A549 (cell line): Measurements from ENCODE around the gene NDUFAF2. TPM values are rescaled to one million over a fixed set of nuclear protein-coding genes. Genes with fewer than 3 reads are reported as not detected.

Experiments
- ATAC-seq, 2 experiments: fragments of 200-7000 bp in 1 of 2; fragments of >200 bp in 1 of 2; cut with Nextera tagmentation in 1 of 2; cut with Tn5 transposase in 1 of 2; 3 replicates each; pipeline versions ENCODE4 v1.8.0 to v1.9.1; 2018 to 2020; ENCODE audit warnings: mild to moderate bottlenecking in 1 of 2, moderate library complexity in 1 of 2
- CTCF ChIA-PET: fragments of 300-600 bp; sonication (Branson Sonifier 250); formaldehyde crosslinking; extraction: SDS; loops from one replicate; lab custom pipeline; 2021; ENCODE audit warnings: antibody characterized with exemption, inconsistent platforms; lab: Yijun Ruan, JAX
- POLR2A ChIA-PET: fragments of 350-600 bp; formaldehyde crosslinking; extraction: SDS; loops from one replicate; lab custom pipeline; 2021; ENCODE audit warnings: antibody characterized with exemption, inconsistent platforms; lab: Yijun Ruan, JAX
- DNase-seq, 2 experiments: peaks; one replicate each; pipeline versions ENCODE4 v3.0.0 to v3.0.0-alpha.2; 2011 to 2016; ENCODE audit warnings: low read depth in 1 of 2, low spot score in 1 of 2
- FAIRE-seq: peaks from 2 replicates; lab custom pipeline; 2011; peaks lifted over from hg19 to GRCh38; lab: Jason Lieb, UNC
- H3K27ac ChIP-seq, 2 experiments: fragments of >200 bp; sonication (Bioruptor Twin); formaldehyde crosslinking; 3 replicates each; pipeline ENCODE4 v1.5.1; 2016 to 2017
- H3K4me1 ChIP-seq: fragments of >200 bp; sonication (Bioruptor Twin); formaldehyde crosslinking; 3 replicates; pipeline ENCODE4 v1.6.1; 2016
- H3K4me2 ChIP-seq: fragments of >200 bp; sonication (Bioruptor Twin); formaldehyde crosslinking; 3 replicates; pipeline ENCODE4 v1.6.1; 2016
- H3K4me3 ChIP-seq: fragments of >200 bp; sonication (Bioruptor Twin); formaldehyde crosslinking; 3 replicates; pipeline ENCODE4 v1.5.1; 2016
- H3K9me3 ChIP-seq: fragments of >200 bp; sonication (Bioruptor Twin); formaldehyde crosslinking; 3 replicates; pipeline ENCODE4 v1.6.1; 2016
- BCL3 ChIP-seq: fragments of >200 bp; sonication (Bioruptor Twin); formaldehyde crosslinking; IDR thresholded peaks from 3 replicates; pipeline ENCODE4 v1.6.1; 2016
- BHLHE40 ChIP-seq: IDR thresholded peaks from 2 replicates; pipeline ENCODE4 v1.6.1; 2012; ENCODE audit warnings: low read depth, low read length, inconsistent platforms
- CBX2 ChIP-seq: fragments of 200-600 bp; sonication (generic); IDR thresholded peaks from 2 replicates; pipeline ENCODE4 v1.6.1; 2016; ENCODE audit warnings: low read depth, mild to moderate bottlenecking, borderline replicate concordance
- EHMT2 ChIP-seq: fragments of 200-600 bp; sonication (generic); IDR thresholded peaks from 2 replicates; pipeline ENCODE4 v1.6.1; 2016; ENCODE audit warnings: antibody characterized with exemption, low read depth, mild to moderate bottlenecking, moderate library complexity
- FOSB ChIP-seq: fragments of 250-450 bp; sonication (Bioruptor Pico); IDR thresholded peaks from 2 replicates; pipeline ENCODE4 v1.5.0; 2020; ENCODE audit warnings: mild to moderate bottlenecking, moderate library complexity
- FOSL2 ChIP-seq, 2 experiments: fragments of 450-650 bp in 1 of 2; fragments of >200 bp in 1 of 2; sonication (Bioruptor Twin) in 1 of 2; formaldehyde crosslinking; IDR thresholded peaks; 2 replicates each; pipeline versions ENCODE4 v1.5.0 to v1.6.1; 2016 to 2020; ENCODE audit warnings: mild to moderate bottlenecking in 1 of 2, moderate library complexity in 1 of 2
- HDAC2 ChIP-seq: fragments of 200-600 bp; sonication (generic); IDR thresholded peaks from 2 replicates; pipeline ENCODE4 v1.6.1; 2016
- HEYL ChIP-seq: fragments of 250-450 bp; sonication (Bioruptor Pico); IDR thresholded peaks from 2 replicates; pipeline ENCODE4 v1.8.0; 2021; ENCODE audit warnings: mild to moderate bottlenecking, moderate library complexity
- HOXB13 ChIP-seq: fragments of 250-450 bp; sonication (Bioruptor Pico); IDR thresholded peaks from 2 replicates; pipeline ENCODE4 v1.5.0; 2020; ENCODE audit warnings: low read depth, mild to moderate bottlenecking, moderate library complexity
- JUN ChIP-seq, 2 experiments: fragments of >200 bp; sonication (Bioruptor Twin); formaldehyde crosslinking; IDR thresholded peaks; 2 replicates in 1 of 2; 3 replicates in 1 of 2; pipeline ENCODE4 v1.6.1; 2016 to 2017
- JUNB ChIP-seq: fragments of >200 bp; sonication (Bioruptor Twin); formaldehyde crosslinking; IDR thresholded peaks from 2 replicates; pipeline ENCODE4 v1.6.1; 2016
- MAFK ChIP-seq: fragments of 450-650 bp; IDR thresholded peaks from 2 replicates; pipeline ENCODE4 v1.6.1; 2014; ENCODE audit not compliant: partially characterized antibody
- MAZ ChIP-seq: fragments of 150-350 bp; IDR thresholded peaks from 2 replicates; pipeline ENCODE4 v1.6.1; 2014; ENCODE audit warnings: antibody characterized with exemption, low read depth, low read length, borderline replicate concordance
- RARB ChIP-seq: fragments of 250-450 bp; sonication (Bioruptor Pico); IDR thresholded peaks from 2 replicates; pipeline ENCODE4 v1.8.0; 2021; ENCODE audit warnings: mild to moderate bottlenecking, moderate library complexity
- SREBF2 ChIP-seq: fragments of 450-650 bp; IDR thresholded peaks from 2 replicates; pipeline ENCODE4 v1.6.1; 2014; ENCODE audit warnings: mild to moderate bottlenecking, moderate library complexity
- TP53 ChIP-seq: fragments of 250-450 bp; sonication (Bioruptor Pico); IDR thresholded peaks from 2 replicates; pipeline ENCODE4 v1.5.0; 2021; ENCODE audit warnings: mild to moderate bottlenecking, moderate library complexity
- ZFP36 ChIP-seq: fragments of 450-650 bp; IDR thresholded peaks from 2 replicates; pipeline ENCODE4 v1.6.1; 2014; ENCODE audit warnings: borderline replicate concordance; ENCODE audit not compliant: partially characterized antibody
- ZNF302 ChIP-seq: fragments of 250-450 bp; sonication (Bioruptor Pico); IDR thresholded peaks from 2 replicates; pipeline ENCODE4 v1.9.0; 2021; ENCODE audit warnings: inconsistent platforms, mild to moderate bottlenecking, moderate library complexity
- WGBS: methylation state at CpG from one replicate; pipeline ENCODE4 v1.1.6; 2017; ENCODE audit errors: missing lambda C conversion rate; 5-methylcytosine and 5-hydroxymethylcytosine counted together
- polyA plus RNA-seq, 4 experiments: library from polyadenylated mRNA; depleted of rRNA in 3 of 4; stranded (reverse); fragments of >200 nt; fragmentation: RNase III in 1 of 4; extraction: RNeasy Plus Mini Kit Qiagen cat#74134 plus additional on column Dnase treatment in 1 of 4; gene quantifications; 2 replicates in 3 of 4; 3 replicates in 1 of 4; pipeline ENCODE4 v1.2.3, GENCODE V29; 2011 to 2017
- TF ChIP-seq, protein P1 (sequence below): IDR thresholded peaks from 2 replicates; pipeline ENCODE4 v1.6.1; 2012
- TF ChIP-seq, protein P2 (sequence below): fragments of 250-450 bp; sonication (Bioruptor Pico); IDR thresholded peaks from 2 replicates; pipeline ENCODE4 v1.5.0; 2020; ENCODE audit warnings: low read depth, mild to moderate bottlenecking, moderate library complexity
- TF ChIP-seq, protein P3 (sequence below): fragments of 200-600 bp; sonication (generic); IDR thresholded peaks from 2 replicates; pipeline ENCODE4 v1.6.1; 2016; ENCODE audit warnings: antibody characterized with exemption, mild to moderate bottlenecking, moderate library complexity
- TF ChIP-seq, protein P4 (sequence below): IDR thresholded peaks from 2 replicates; pipeline ENCODE4 v1.6.1; 2012; ENCODE audit warnings: low read depth, borderline replicate concordance
- TF ChIP-seq, protein P5 (sequence below): fragments of 150-350 bp; IDR thresholded peaks from 2 replicates; pipeline ENCODE4 v1.6.1; 2014; ENCODE audit warnings: low read depth, mild to moderate bottlenecking, low read length

Gene NDUFAF2
- polyA plus RNA-seq, 2 of the 4 experiments (the other 2 are of a cell fraction): 66.1 to 83.7 TPM

- TF ChIP-seq HEYL (CRISPR knock-in tag) (no peak), ZNF302 (CRISPR knock-in tag) (no peak)
- TF ChIP-seq, protein P1, sequence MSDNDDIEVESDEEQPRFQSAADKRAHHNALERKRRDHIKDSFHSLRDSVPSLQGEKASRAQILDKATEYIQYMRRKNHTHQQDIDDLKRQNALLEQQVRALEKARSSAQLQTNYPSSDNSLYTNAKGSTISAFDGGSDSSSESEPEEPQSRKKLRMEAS: no peak
Measured at GRCh38 chr5:61028382-61028781, 83.4 kb downstream of the NDUFAF2 start (continued).

DNA sequence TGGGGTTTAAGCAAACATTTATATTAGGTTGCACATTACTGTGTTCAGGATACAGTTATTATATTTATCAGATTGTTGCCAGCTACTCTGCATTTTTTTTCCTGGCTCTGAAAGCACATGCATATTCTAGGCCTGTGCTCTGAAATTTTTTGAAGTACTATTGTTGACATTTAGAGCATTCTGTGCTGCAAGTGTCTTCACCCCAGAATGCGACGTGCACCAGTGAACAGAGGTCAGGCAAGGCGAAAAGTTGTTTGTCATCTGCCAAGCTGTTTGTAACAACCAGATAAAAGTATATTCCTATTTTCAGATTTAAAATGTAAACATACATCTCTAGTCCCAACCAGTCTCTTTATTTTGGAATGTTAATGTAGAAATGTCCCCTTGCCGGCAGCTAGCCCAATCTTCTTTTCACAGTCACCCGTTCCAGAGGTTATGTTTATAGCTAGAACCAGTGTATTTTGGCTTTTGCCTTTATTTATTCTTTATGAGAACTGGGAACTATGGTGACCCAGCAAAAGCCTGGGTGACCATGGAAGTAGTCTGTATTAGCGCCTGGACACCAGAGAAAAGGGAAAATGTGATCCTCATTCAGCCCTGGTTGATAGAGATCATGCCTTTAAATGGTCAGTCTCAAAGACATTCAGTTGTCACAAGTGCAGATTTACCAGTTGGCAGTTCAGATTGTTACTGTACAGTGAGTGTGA is 84.6 kb downstream of the NDUFAF2 start:
- no peak for TF ChIP-seq TP53 (CRISPR knock-in tag)
- TF ChIP-seq BCL3: no peak
- TF ChIP-seq SREBF2: no peak
- TF ChIP-seq FOSL2 (IDR thresholded peaks at IDR 0.05): no peak
- TF ChIP-seq FOSL2 (CRISPR knock-in tag; IDR thresholded peaks at IDR 0.05): no peak
- TF ChIP-seq RARB: no peak
- TF ChIP-seq EHMT2: no peak
- TF ChIP-seq MAZ: no peak
- no peak for TF ChIP-seq JUN (IDR thresholded peaks at IDR 0.05)
- TF ChIP-seq HOXB13 (CRISPR knock-in tag): no peak
- TF ChIP-seq FOSB (CRISPR knock-in tag): no peak
- TF ChIP-seq JUNB: no peak
- no peak for TF ChIP-seq ZFP36
- no peak for TF ChIP-seq MAFK
- TF ChIP-seq, protein P2, sequence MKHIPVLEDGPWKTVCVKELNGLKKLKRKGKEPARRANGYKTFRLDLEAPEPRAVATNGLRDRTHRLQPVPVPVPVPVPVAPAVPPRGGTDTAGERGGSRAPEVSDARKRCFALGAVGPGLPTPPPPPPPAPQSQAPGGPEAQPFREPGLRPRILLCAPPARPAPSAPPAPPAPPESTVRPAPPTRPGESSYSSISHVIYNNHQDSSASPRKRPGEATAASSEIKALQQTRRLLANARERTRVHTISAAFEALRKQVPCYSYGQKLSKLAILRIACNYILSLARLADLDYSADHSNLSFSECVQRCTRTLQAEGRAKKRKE (CRISPR knock-in tag): no peak
- TF ChIP-seq, protein P3, sequence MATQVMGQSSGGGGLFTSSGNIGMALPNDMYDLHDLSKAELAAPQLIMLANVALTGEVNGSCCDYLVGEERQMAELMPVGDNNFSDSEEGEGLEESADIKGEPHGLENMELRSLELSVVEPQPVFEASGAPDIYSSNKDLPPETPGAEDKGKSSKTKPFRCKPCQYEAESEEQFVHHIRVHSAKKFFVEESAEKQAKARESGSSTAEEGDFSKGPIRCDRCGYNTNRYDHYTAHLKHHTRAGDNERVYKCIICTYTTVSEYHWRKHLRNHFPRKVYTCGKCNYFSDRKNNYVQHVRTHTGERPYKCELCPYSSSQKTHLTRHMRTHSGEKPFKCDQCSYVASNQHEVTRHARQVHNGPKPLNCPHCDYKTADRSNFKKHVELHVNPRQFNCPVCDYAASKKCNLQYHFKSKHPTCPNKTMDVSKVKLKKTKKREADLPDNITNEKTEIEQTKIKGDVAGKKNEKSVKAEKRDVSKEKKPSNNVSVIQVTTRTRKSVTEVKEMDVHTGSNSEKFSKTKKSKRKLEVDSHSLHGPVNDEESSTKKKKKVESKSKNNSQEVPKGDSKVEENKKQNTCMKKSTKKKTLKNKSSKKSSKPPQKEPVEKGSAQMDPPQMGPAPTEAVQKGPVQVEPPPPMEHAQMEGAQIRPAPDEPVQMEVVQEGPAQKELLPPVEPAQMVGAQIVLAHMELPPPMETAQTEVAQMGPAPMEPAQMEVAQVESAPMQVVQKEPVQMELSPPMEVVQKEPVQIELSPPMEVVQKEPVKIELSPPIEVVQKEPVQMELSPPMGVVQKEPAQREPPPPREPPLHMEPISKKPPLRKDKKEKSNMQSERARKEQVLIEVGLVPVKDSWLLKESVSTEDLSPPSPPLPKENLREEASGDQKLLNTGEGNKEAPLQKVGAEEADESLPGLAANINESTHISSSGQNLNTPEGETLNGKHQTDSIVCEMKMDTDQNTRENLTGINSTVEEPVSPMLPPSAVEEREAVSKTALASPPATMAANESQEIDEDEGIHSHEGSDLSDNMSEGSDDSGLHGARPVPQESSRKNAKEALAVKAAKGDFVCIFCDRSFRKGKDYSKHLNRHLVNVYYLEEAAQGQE: no peak
- TF ChIP-seq, protein P4, sequence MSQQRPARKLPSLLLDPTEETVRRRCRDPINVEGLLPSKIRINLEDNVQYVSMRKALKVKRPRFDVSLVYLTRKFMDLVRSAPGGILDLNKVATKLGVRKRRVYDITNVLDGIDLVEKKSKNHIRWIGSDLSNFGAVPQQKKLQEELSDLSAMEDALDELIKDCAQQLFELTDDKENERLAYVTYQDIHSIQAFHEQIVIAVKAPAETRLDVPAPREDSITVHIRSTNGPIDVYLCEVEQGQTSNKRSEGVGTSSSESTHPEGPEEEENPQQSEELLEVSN: no peak
- TF ChIP-seq CBX2: no peak
- no peak for TF ChIP-seq HDAC2
- TF ChIP-seq, protein P5, sequence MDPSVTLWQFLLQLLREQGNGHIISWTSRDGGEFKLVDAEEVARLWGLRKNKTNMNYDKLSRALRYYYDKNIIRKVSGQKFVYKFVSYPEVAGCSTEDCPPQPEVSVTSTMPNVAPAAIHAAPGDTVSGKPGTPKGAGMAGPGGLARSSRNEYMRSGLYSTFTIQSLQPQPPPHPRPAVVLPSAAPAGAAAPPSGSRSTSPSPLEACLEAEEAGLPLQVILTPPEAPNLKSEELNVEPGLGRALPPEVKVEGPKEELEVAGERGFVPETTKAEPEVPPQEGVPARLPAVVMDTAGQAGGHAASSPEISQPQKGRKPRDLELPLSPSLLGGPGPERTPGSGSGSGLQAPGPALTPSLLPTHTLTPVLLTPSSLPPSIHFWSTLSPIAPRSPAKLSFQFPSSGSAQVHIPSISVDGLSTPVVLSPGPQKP: no peak
- no peak for TF ChIP-seq BHLHE40
- FAIRE-seq (no peak), DNase-seq (no peak), ATAC-seq (no peak)
- ChIA-PET POLR2A (no interaction called here), CTCF (interaction anchor here (0.6 kb wide), 1 partner anchor 788 kb away, joined by 3 read pairs; no protein-coding TSS in a partner anchor)
- no peak overlapping the region for H3K27ac ChIP-seq
- H3K4me1 ChIP-seq: 0 out of 3 replicates have a peak, but pooled peaks cover 3% of the 10 kb centered on the region
- 87% methylated on average over 6 of the region's 6 CpGs for WGBS
- no peak overlapping the region for H3K4me2 ChIP-seq
- H3K9me3 ChIP-seq: no peaks in the 10 kb centered on the region
- H3K4me3 ChIP-seq: no peak overlapping the region
